Keratinocyte (primary cell): ENCODE data around the gene LRRC7. TPM values are rescaled to one million over a fixed set of nuclear protein-coding genes. Genes with fewer than 3 reads are reported as not detected.

ENCODE experiments used
- DNase-seq: peaks from one replicate; pipeline ENCODE4 v3.0.0-alpha.2; 2011; ENCODE audit warnings: low read depth, missing footprints, low spot score
- FAIRE-seq: peaks from 2 replicates; lab custom pipeline; 2011; peaks lifted over from hg19 to GRCh38; lab: Jason Lieb, UNC
- H2AFZ ChIP-seq: 2 replicates; pipeline ENCODE4 v1.6.0; 2012; ENCODE audit warnings: low read length, control low read depth, inconsistent platforms; ENCODE audit not compliant: control insufficient read depth
- H3K27ac ChIP-seq: 2 replicates; pipeline ENCODE4 v1.5.1; 2011; ENCODE audit warnings: low read length; ENCODE audit not compliant: control insufficient read depth, insufficient read depth
- H3K27me3 ChIP-seq: 3 replicates; pipeline ENCODE4 v1.6.0; 2011; ENCODE audit warnings: low read length; ENCODE audit not compliant: control insufficient read depth, insufficient read depth; ENCODE audit errors: extremely low read depth
- H3K36me3 ChIP-seq, 2 experiments: 2 replicates in 1 of 2; 3 replicates in 1 of 2; pipeline ENCODE4 v1.5.1; 2011; ENCODE audit warnings: low read length in 2 of 2, mild to moderate bottlenecking in 1 of 2; ENCODE audit not compliant: control insufficient read depth in 2 of 2, insufficient read depth in 2 of 2; ENCODE audit errors: extremely low read depth in 1 of 2
- H3K4me1 ChIP-seq: 3 replicates; pipeline ENCODE4 v1.5.1; 2011; ENCODE audit warnings: low read length; ENCODE audit not compliant: control insufficient read depth, insufficient read depth; ENCODE audit errors: extremely low read depth
- H3K4me2 ChIP-seq: 3 replicates; pipeline ENCODE4 v1.6.0; 2011; ENCODE audit warnings: low read depth, low read length; ENCODE audit not compliant: control insufficient read depth, insufficient read depth; ENCODE audit errors: extremely low read depth
- H3K4me3 ChIP-seq, 3 experiments: fragments of 200-600 bp in 1 of 3; sonication (generic) in 1 of 3; 2 replicates in 2 of 3; 3 replicates in 1 of 3; pipeline ENCODE4 v1.5.1; 2011 to 2016; ENCODE audit warnings: low read length in 3 of 3, mild to moderate bottlenecking in 3 of 3, control low read depth in 2 of 3, inconsistent platforms in 1 of 3, low read depth in 1 of 3, mixed read lengths in 1 of 3, mixed run types in 1 of 3, moderate library complexity in 1 of 3; ENCODE audit not compliant: control insufficient read depth in 2 of 3, insufficient read depth in 2 of 3; ENCODE audit errors: extremely low read depth in 1 of 3
- H3K79me2 ChIP-seq: 2 replicates; pipeline ENCODE4 v1.6.0; 2012; ENCODE audit warnings: low read length; ENCODE audit not compliant: control insufficient read depth, insufficient read depth
- H3K9ac ChIP-seq: 3 replicates; pipeline ENCODE4 v1.6.0; 2011; ENCODE audit warnings: low read length; ENCODE audit not compliant: control insufficient read depth, insufficient read depth; ENCODE audit errors: extremely low read depth
- H3K9me1 ChIP-seq: 3 replicates; pipeline ENCODE4 v1.6.0; 2011; ENCODE audit warnings: low read length; ENCODE audit not compliant: control insufficient read depth, insufficient read depth; ENCODE audit errors: extremely low read depth
- H3K9me3 ChIP-seq: 2 replicates; pipeline ENCODE4 v1.5.1; 2012; ENCODE audit warnings: low read depth, low read length; ENCODE audit not compliant: control insufficient read depth
- H4K20me1 ChIP-seq: 3 replicates; pipeline ENCODE4 v1.6.0; 2011; ENCODE audit warnings: low read length; ENCODE audit not compliant: control insufficient read depth, insufficient read depth; ENCODE audit errors: extremely low read depth
- CTCF ChIP-seq, 3 experiments: IDR thresholded peaks in 1 of 3; conservative IDR thresholded peaks in 1 of 3; optimal IDR thresholded peaks in 1 of 3; 2 replicates in 2 of 3; 3 replicates in 1 of 3; pipeline versions ENCODE3 to v1.5.1; 2011; ENCODE audit warnings: low read length in 3 of 3, mild to moderate bottlenecking in 3 of 3, moderate library complexity in 2 of 3, control low read depth in 1 of 3, inconsistent platforms in 1 of 3; ENCODE audit not compliant: insufficient read depth in 2 of 3; ENCODE audit errors: extremely low read depth in 1 of 3
- EZH2 ChIP-seq: IDR thresholded peaks from one replicate; pipeline ENCODE4 v1.6.1; 2012; ENCODE audit warnings: inconsistent platforms, mild to moderate bottlenecking, low read length, moderate library complexity
- dilution Hi-C: fragments of 300-500 bp; cut with MboI; formaldehyde crosslinking; loops from one replicate; pipeline ENCODE4 v1.7.0; 2020; ENCODE audit warnings: low sequenced_read_pairs; ENCODE audit not compliant: extremely low pct_ligation_motif_present
- polyA plus RNA-seq, 5 experiments: library from polyadenylated mRNA; depleted of rRNA in 3 of 5; stranded (reverse) in 3 of 5; stranded (forward) in 1 of 5; unstranded in 1 of 5; fragments of >200 nt; gene quantifications; 1 replicate in 1 of 5; 2 replicates in 3 of 5; 3 replicates in 1 of 5; pipeline versions ENCODE4 v1.2.1 to v1.2.3, GENCODE V29; 2011 to 2012; ENCODE audit warnings: missing spikeins in 2 of 5, low read depth in 1 of 5, low replicate concordance in 1 of 5

LRRC7 gene
- polyA plus RNA-seq, 1 donor (not counting 4 experiments of a cell fraction or from before 2014, with no cell fraction given): 0.28 TPM

- no peaks in the 10 kb centered on the region for H3K9me3 ChIP-seq
- no peak overlapping the region for H3K27ac ChIP-seq
- H3K4me2 ChIP-seq: no peak overlapping the region
- no peaks in the 10 kb centered on the region for H3K79me2 ChIP-seq
- H3K9ac ChIP-seq: no peak overlapping the region
- H4K20me1 ChIP-seq: no peaks in the 10 kb centered on the region
- H3K36me3 ChIP-seq: no peaks in the 10 kb centered on the region
- H2AFZ ChIP-seq: no peak overlapping the region
- FAIRE-seq: no peak
- no peak for TF ChIP-seq EZH2
- no peak for TF ChIP-seq CTCF (optimal IDR thresholded peaks at IDR 0.05 in 1 of 3, IDR thresholded peaks at IDR 0.05 in 1 of 3, conservative IDR thresholded peaks at IDR 0.05 in 1 of 3; ENCODE audit: extremely low read depth in 1 of 3, insufficient read depth in 2 of 3, low read length in 3 of 3)
- H3K4me1 ChIP-seq: peaks cover 5% of the 10 kb centered on the region
- dilution Hi-C loops: no loop called here
- no peak overlapping the region for H3K4me3 ChIP-seq
- no peak for DNase-seq
- no peaks in the 10 kb centered on the region for H3K27me3 ChIP-seq
- H3K9me1 ChIP-seq: no peaks in the 10 kb centered on the region
Measured at GRCh38 chr1:69991644-69992043, 423.9 kb downstream of the LRRC7 start.

- Histone ChIP-seq H3K9me3 (no peaks in the 10 kb centered on the region), H3K27me3 (no peaks in the 10 kb centered on the region), H3K9ac (no peak overlapping the region), H4K20me1 (no peaks in the 10 kb centered on the region), H3K79me2 (no peaks in the 10 kb centered on the region), H3K9me1 (no peaks in the 10 kb centered on the region), H3K4me1 (peaks cover 5% of the 10 kb centered on the region), H3K4me2 (no peak overlapping the region), H2AFZ (no peak overlapping the region), H3K4me3 (no peak overlapping the region), H3K27ac (no peak overlapping the region), H3K36me3 (no peaks in the 10 kb centered on the region)
- TF ChIP-seq EZH2 (no peak), CTCF (optimal IDR thresholded peaks at IDR 0.05 in 1 of 3, IDR thresholded peaks at IDR 0.05 in 1 of 3, conservative IDR thresholded peaks at IDR 0.05 in 1 of 3; ENCODE audit: extremely low read depth in 1 of 3, insufficient read depth in 2 of 3, low read length in 3 of 3) (no peak)
- no peak for FAIRE-seq
- DNase-seq: no peak
- dilution Hi-C loops: no loop called here
Measured at GRCh38 chr1:69992594-69992993, 424.9 kb downstream of the LRRC7 start.
